Measurements from ENCODE around the gene DLAT.

DLAT gene

DNA sequence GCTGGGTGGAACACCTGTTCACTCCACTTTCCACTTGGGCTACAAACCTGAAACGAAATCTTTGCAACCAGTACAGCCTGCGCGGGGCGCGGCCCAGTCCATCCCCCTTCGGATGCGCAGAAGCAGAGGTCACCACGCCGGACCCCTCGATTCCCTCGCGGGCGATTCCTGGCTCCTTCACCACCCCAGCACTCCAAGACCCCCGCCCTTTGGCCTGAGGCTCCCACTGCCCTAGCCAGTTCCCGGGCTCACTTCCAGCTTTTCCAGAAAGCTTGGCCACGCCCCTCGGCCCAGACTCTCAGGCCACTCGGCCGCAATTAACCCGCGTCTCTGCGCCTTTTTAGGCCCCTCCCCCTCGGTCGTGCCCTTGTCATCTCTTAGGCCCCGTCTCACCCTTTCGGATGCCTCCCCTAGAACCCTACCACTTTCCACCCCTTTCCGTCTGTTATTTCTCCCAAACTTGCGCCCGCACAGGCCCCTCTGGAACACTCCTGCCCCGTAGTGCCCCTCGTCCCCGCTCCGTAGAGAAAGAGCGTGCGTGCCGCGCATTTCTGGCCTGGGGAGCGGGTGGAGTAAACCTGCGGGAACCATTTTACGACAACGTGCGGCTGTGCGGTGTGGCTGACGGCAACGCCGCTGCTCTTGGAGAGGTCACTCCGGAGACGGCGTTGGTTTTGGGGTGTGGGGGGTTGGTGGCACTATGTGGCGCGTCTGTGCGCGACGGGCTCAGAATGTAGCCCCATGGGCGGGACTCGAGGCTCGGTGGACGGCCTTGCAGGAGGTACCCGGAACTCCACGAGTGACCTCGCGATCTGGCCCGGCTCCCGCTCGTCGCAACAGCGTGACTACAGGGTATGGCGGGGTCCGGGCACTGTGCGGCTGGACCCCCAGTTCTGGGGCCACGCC lies at the start of gene DLAT:
TSS of gene DLAT (plus strand) at position 636 of the 906 bp plus-strand sequence. CDS start at position 701, 65 bp downstream.
- no peaks in the 10 kb centered on the region for H3K27me3 Mint-ChIP-seq
- H3K36me3 Mint-ChIP-seq = peaks cover 4% of the 10 kb centered on the region
- peak within 1 kb of the TSS; percentile 100 for H3K27ac Mint-ChIP-seq
- H3K4me3 Mint-ChIP-seq = peak within 1 kb of the TSS; percentile 99
- H3K4me1 Mint-ChIP-seq (ENCODE audit: low read depth) = peaks cover 25% of the 10 kb centered on the region
- H3K9me3 Mint-ChIP-seq (ENCODE audit: low read depth) = no peaks in the 10 kb centered on the region

DNA sequence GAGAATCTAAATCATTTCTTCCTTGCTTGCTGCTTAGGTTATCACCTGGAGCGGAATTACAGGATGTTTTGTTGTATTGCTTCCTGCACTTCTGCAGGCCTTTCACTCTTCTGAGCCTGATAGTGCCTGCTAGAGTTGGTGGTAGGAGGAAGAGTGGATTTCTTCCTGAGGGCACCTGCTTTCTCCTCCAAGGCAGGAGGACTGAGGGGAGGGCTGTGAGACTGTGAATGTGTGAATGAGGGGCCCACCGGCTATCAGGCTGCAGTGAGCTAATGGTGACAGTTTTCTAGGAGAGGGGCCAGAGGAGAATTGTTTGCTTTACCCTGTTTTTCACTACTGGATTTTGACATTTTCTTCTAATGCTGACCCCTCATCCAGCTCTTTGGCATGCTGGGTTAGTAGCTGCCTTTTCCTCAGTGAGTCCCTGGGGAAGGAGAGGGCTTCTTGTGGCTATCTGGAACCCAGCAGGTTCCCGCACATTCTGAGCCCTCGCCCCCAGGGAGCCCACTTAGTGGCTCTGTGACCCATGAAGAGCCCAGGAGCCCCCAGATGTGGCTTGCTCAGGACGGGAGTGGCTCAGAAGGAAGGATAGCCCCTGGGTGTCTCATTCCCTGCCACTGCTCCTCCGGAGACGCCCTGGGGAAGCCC lies 49.0 kb upstream of the DLAT start:
- Mint-ChIP-seq H3K36me3 (peaks cover 5% of the 10 kb centered on the region), H3K4me3 (peak overlapping the region; percentile 74), H3K4me1 (ENCODE audit: low read depth) (peaks cover 11% of the 10 kb centered on the region), H3K27me3 (peaks cover 9% of the 10 kb centered on the region), H3K9me3 (ENCODE audit: low read depth) (no peaks in the 10 kb centered on the region), H3K27ac (no peak overlapping the region)

DNA sequence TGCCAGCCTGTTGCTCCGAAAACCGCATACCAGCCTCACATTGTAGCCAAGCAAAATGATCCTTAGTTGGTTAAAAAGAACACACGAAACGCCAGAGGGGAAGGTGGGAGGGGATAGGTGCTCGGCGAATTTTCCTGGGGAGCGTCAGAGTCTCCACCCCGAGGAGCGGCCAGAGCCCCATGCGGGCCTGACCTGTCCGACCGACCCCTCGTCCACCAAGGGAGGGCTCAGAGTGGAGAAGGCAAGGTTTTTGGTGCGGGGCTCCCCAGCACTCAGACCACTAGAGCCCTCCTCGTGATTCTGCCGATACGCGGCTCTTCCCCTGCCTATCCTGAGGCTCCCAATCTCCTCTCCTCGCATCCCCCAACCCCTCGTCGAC lies 48.5 kb upstream of the DLAT start:
- H3K27me3 Mint-ChIP-seq = peaks cover 9% of the 10 kb centered on the region
- peaks cover 5% of the 10 kb centered on the region for H3K36me3 Mint-ChIP-seq
- H3K4me3 Mint-ChIP-seq = peak overlapping the region; percentile 74
- H3K4me1 Mint-ChIP-seq (ENCODE audit: low read depth) = peaks cover 11% of the 10 kb centered on the region
- H3K9me3 Mint-ChIP-seq (ENCODE audit: low read depth) = no peaks in the 10 kb centered on the region
- H3K27ac Mint-ChIP-seq = no peak overlapping the region

DNA sequence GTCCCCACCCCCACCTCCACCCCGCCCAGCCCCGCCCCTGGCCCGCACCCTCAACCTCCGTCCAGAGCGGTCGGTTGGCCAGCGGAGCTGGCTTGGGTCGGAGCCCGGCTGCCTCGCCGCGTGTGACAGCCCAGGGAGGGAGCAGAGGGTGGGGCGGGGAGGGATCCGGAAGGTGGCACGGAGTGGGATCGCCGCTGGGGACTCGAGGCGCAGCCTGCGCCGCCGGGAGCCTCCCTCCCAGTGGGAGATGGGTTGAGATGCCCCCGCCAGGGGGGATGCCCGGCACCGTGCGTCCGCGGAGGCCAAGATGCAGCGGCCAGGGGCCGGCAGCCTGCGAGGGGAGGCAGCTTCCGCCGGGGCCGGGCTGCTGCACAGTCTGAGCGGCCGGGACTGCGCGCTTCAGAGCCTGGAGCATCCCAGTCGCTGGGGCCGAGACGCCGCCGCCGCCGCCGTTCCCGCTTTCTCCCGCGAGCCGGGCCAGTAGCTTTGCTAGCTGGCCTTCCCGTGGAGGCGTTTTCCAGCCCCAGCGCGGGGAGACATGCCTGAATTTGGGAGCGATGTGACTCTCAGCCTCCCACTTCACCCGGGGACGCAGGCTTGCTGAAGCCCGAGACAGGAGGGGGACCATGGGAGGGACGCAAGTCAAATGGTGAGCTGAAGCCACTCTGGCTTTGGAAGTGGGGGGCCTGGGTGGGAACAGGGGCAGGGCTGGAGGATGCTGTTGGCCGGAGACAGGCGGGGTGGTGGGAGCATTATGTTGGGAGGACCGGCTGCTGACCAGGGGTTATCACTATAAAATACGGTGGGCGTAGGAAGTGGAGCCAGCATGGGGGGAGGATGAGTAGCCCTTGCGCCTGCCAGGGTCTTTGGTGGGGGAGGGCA lies 47.8 kb upstream of the DLAT start:
- H3K9me3 Mint-ChIP-seq (ENCODE audit: low read depth) = no peaks in the 10 kb centered on the region
- no peak overlapping the region for H3K27ac Mint-ChIP-seq
- H3K36me3 Mint-ChIP-seq = peaks cover 9% of the 10 kb centered on the region
- H3K4me1 Mint-ChIP-seq (ENCODE audit: low read depth) = peaks cover 13% of the 10 kb centered on the region
- H3K27me3 Mint-ChIP-seq = peaks cover 9% of the 10 kb centered on the region
- peak overlapping the region; percentile 75 for H3K4me3 Mint-ChIP-seq

DNA sequence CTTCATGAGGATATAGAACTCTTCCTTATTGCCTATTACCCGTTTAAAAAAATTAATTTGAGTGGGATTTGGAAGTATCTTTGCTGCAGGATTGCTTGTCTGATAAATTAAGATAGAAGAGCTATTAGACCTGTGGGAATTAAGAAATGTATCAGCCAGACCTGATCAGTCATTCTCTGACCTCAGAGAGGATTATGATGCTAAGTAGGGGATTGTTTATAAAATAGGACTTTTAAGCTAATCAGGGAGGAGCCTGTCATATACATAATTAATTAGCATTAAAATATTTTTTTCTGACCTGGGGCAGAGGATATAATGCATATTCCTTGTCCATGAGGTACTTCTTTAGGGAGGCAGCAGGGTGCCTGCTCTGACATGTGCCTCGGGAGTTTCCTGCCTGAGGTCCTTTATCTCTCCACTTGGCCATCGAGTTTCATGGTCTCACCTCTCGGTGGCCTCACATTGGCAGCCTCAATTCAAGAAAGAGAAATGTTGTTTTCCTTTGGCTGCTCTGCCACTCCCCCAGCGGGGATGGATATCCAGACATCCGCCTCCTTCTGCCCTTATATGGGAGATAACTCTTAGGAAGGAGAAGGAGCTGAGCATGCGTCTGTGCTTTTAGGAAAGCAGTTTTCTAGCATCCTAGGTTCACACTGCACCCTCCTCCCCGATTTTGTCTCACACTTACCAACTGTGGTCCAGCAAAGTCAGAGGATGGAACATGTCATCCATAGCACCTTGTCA lies 47.0 kb upstream of the DLAT start:
- H3K4me3 Mint-ChIP-seq = peak overlapping the region; percentile 75
- peak overlapping the region; percentile 22 for H3K27ac Mint-ChIP-seq
- H3K9me3 Mint-ChIP-seq (ENCODE audit: low read depth) = no peaks in the 10 kb centered on the region
- peaks cover 6% of the 10 kb centered on the region for H3K36me3 Mint-ChIP-seq
- H3K4me1 Mint-ChIP-seq (ENCODE audit: low read depth) = peaks cover 13% of the 10 kb centered on the region
- peaks cover 9% of the 10 kb centered on the region for H3K27me3 Mint-ChIP-seq

DNA sequence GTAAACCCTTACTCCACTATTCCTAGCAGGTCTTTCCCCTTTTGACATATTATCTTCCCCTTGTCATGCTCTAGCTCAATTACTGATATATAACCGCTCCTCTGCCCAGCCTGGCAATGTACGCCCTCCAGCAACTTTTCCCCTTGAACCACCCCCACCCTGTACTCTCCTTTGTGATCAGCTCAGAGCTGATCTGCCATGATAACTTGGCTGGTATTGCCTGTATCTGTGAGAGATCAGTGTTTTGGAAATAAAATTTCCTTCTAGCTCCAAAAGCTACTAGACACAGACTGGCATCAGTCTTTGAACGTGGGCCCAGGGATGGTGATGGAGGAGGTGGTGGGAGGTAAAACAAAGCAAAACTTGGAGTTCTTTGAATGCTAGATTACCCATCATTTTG lies 45.1 kb upstream of the DLAT start:
- H3K4me1 Mint-ChIP-seq (ENCODE audit: low read depth) = peaks cover 13% of the 10 kb centered on the region
- no peaks in the 10 kb centered on the region for H3K9me3 Mint-ChIP-seq (ENCODE audit: low read depth)
- peaks cover 6% of the 10 kb centered on the region for H3K36me3 Mint-ChIP-seq
- H3K27ac Mint-ChIP-seq = no peak overlapping the region
- peaks cover 9% of the 10 kb centered on the region for H3K27me3 Mint-ChIP-seq
- no peak overlapping the region for H3K4me3 Mint-ChIP-seq

DNA sequence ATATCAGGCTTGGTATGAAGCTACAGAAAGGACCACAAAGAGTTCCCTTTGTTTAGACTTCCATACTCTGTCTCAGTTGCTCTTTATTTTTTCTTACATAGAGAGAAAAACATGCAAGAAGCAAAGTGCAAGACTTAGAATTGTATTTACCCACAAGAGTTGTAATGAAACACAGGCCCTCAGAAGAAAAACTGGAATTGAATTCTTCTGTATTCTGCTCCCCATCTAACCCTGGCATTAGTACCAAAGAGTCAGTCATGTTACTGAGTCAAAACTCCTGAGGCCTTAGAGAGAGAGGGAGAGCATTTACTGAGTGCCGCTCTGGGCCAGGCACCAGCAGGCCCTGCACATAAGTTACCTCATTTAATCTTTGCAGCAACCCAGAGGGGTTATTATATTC lies 43.9 kb upstream of the DLAT start:
- H3K27me3 Mint-ChIP-seq = peaks cover 9% of the 10 kb centered on the region
- H3K4me3 Mint-ChIP-seq = no peak overlapping the region
- H3K27ac Mint-ChIP-seq = no peak overlapping the region
- peaks cover 13% of the 10 kb centered on the region for H3K4me1 Mint-ChIP-seq (ENCODE audit: low read depth)
- H3K36me3 Mint-ChIP-seq = peaks cover 13% of the 10 kb centered on the region
- H3K9me3 Mint-ChIP-seq (ENCODE audit: low read depth) = no peaks in the 10 kb centered on the region

DNA sequence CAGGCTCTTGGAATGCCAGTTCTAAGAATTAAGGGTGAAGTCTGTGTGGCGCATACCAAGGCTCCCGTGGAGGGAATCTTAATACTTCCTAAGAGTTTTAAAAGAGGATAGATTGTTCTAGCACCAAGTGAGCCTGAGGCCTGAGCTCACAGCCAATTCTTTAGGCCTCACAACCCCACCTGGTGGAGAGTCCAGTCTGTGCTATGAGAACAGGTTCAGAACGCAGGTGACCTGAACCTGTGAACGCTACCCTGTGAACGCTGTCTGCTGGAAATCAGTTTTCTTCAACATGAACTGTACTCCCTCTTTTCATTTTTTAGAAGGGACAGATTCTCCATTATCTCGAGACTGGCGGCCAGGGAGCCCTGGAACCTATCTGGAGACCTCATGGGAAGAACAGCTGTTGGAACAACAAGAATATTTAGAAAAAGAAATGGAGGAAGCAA lies 43.2 kb upstream of the DLAT start:
- Mint-ChIP-seq H3K4me1 (ENCODE audit: low read depth) (peaks cover 9% of the 10 kb centered on the region), H3K9me3 (ENCODE audit: low read depth) (no peaks in the 10 kb centered on the region), H3K36me3 (peaks cover 13% of the 10 kb centered on the region), H3K27me3 (peaks cover 9% of the 10 kb centered on the region), H3K27ac (peak overlapping the region; percentile 22), H3K4me3 (no peak overlapping the region)

DNA sequence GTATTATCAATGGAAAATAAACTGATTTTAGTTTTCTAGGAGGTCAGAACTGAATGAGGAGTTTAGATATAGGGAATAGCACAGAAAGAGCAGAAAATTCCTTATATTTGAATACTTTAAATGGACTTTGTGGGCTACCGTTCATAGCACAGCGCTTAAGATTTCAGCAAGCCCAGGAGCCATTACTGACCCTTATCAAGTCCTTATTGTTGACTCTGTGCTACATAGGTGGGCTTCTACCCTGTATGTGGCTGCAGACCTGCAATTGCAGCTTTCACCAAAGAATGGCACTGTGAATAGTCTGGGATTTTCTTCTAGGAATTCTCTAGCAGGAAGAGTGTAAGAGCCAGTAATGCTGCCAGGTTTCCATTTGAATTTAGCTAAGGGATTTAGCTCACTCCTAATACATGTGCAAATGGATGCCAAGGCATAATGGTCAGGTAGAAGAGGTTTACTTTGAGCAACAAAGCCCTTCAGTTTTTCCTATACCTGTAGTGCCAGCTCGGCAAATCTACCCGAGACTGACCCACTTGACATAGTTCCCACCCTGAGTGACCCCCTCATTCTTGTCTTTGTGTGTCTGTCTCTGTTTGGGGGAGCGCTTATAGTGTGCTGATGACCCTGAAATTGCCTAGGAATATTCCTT lies 42.5 kb upstream of the DLAT start:
- Mint-ChIP-seq H3K9me3 (ENCODE audit: low read depth) (no peaks in the 10 kb centered on the region), H3K27me3 (peaks cover 9% of the 10 kb centered on the region), H3K27ac (no peak overlapping the region), H3K36me3 (peaks cover 13% of the 10 kb centered on the region), H3K4me1 (ENCODE audit: low read depth) (peaks cover 7% of the 10 kb centered on the region), H3K4me3 (no peak overlapping the region)

DNA sequence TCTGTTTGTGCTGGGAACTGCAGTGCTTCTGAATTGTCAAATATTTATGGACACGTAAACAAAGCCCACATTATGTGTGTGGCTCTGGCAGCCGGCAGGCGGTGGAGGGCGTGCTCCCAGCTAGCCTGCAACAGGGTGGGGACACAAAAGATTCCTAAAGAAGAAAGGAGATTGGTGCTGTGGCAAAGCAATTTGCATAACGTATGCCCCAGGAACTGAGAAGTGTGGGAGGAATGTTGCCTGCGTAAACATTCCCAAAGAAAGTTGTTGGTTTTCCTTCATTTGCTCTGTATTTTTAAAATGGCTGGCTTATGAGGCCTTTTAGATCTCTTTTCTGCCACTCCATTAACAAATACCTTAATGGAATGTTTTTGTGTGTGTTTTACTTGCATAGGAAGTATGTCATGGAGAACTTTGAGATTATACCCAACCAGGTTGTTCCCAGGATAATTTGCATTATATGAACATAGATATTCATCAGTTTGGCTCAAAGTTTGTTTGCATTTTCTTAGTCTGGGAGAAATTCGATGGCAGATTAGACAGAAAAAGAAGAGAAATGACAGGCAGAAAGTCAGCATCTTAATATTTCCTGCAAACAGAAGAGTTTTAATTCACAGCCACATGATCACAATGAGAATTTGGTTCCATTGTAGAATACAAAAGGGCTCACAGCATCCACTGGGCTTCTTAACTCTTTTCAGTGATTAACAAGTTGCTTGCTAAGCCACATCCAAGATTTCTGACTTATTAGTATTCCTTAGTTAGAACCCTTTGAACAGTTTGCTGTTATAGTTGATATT lies 41.8 kb upstream of the DLAT start:
- peaks cover 6% of the 10 kb centered on the region for H3K27me3 Mint-ChIP-seq
- no peak overlapping the region for H3K27ac Mint-ChIP-seq
- H3K36me3 Mint-ChIP-seq = peaks cover 15% of the 10 kb centered on the region
- H3K4me3 Mint-ChIP-seq = no peak overlapping the region
- no peaks in the 10 kb centered on the region for H3K9me3 Mint-ChIP-seq (ENCODE audit: low read depth)
- peaks cover 2% of the 10 kb centered on the region for H3K4me1 Mint-ChIP-seq (ENCODE audit: low read depth)

DNA sequence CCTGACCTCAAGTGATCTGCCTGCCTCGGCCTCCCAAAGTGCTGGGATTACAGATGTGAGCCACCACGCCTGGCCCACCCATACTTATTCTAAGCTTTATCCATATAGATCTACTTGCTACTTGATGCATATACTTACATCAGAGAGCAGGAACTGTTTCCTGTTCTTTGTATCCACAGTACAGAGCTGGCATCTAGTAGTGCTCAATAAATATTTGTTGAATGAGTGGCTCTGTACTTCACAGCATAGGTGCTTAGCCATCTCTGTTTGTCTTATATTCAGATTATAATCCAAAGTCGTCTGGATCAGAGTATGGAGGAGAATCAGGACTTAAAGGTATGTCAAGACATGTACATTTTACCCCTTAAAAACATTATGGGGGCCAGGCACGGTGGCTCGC lies 38.6 kb upstream of the DLAT start:
- no peak overlapping the region for H3K4me3 Mint-ChIP-seq
- H3K9me3 Mint-ChIP-seq (ENCODE audit: low read depth) = no peaks in the 10 kb centered on the region
- peaks cover 2% of the 10 kb centered on the region for H3K4me1 Mint-ChIP-seq (ENCODE audit: low read depth)
- no peaks in the 10 kb centered on the region for H3K27me3 Mint-ChIP-seq
- peaks cover 16% of the 10 kb centered on the region for H3K36me3 Mint-ChIP-seq
- H3K27ac Mint-ChIP-seq = no peak overlapping the region

DNA sequence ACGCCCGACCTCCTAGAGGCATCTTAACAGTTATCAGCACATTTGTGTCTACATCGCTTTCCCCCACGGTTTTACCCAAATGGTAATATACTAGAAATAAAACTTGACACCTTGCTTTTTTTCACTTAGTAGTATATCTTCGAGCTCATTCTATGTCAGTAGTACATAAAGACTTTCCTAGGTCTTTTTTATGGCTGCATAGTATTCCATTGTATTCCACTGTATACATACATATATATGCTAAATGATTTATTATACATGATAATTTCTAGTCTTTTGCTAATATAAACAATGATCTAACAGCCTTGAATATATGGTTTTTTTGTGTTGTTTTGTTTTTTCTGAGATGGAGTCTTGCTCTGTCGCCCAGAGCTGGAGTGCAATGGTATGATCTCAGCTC lies 34.8 kb upstream of the DLAT start:
- Mint-ChIP-seq H3K27ac (no peak overlapping the region), H3K27me3 (no peaks in the 10 kb centered on the region), H3K36me3 (peaks cover 16% of the 10 kb centered on the region), H3K4me1 (ENCODE audit: low read depth) (no peaks in the 10 kb centered on the region), H3K4me3 (no peak overlapping the region), H3K9me3 (ENCODE audit: low read depth) (no peaks in the 10 kb centered on the region)

DNA sequence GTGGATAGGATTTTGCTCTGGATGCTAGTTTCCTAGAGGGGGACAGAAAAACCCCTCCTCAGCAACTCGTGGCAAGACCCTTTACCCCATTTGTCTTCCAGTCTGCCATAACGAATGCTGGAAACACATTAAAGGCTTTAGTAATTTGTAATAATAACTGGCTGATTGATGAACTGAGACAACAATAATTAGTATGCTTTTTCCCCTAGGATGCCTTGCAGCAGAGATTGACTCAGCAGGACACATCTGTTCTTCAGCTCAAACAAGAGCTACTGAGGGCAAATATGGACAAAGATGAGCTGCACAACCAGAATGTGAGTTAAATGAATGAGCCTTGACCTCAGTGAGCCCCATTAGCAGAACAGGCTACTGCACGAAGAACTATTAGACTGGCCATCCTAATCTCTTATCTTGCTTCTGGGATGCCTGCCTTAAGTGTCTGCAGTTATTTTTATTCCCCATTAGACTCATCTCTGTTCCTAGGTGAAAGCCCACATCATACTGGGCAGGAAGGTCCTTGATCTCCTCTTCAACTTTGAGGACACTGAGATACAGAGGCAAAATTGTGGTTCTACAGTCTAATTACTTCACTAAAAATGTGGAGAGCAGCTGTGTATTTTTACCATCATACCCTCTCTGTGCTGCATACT lies 32.9 kb upstream of the DLAT start:
- H3K27ac Mint-ChIP-seq = no peak overlapping the region
- H3K27me3 Mint-ChIP-seq = no peaks in the 10 kb centered on the region
- H3K36me3 Mint-ChIP-seq = peaks cover 10% of the 10 kb centered on the region
- H3K4me3 Mint-ChIP-seq = no peak overlapping the region
- no peaks in the 10 kb centered on the region for H3K9me3 Mint-ChIP-seq (ENCODE audit: low read depth)
- no peaks in the 10 kb centered on the region for H3K4me1 Mint-ChIP-seq (ENCODE audit: low read depth)

Measured in activated naive CD8-positive, alpha-beta T cell (primary cell).